ENCODE data around the gene CD3G. TPM values are rescaled to one million over a fixed set of nuclear protein-coding genes. Genes with fewer than 3 reads are reported as not detected.

The CD3G gene
- total RNA-seq, 1 donor from 2014 or later = not detected

GRCh38 chr11:118370774-118371173, 26.6 kb downstream of the CD3G start:
- no peak for DNase-seq (ENCODE audit: low read depth)
- no peak for TF ChIP-seq CTCF (conservative IDR thresholded peaks at IDR 0.05; ENCODE audit: low read depth, low read length)
- no peak overlapping the region for H3K4me3 ChIP-seq (ENCODE audit: low read depth, low read length)

GRCh38 chr11:118373263-118373662, 29.1 kb downstream of the CD3G start:
- TF ChIP-seq CTCF (conservative IDR thresholded peaks at IDR 0.05; ENCODE audit: low read depth, low read length) = no peak
- no peak for DNase-seq (ENCODE audit: low read depth)

GRCh38 chr11:118373871-118374270, 29.7 kb downstream of the CD3G start:
- TF ChIP-seq CTCF (conservative IDR thresholded peaks at IDR 0.05; ENCODE audit: low read depth, low read length) = no peak
- H3K4me3 ChIP-seq (ENCODE audit: low read depth, low read length) = no peak overlapping the region
- DNase-seq (ENCODE audit: low read depth) = no peak

More at GRCh38 chr11:118373263-118373662, 29.1 kb downstream of the CD3G start:
- no peak overlapping the region for H3K4me3 ChIP-seq (ENCODE audit: low read depth, low read length)

GRCh38 chr11:118374729-118375128, 30.6 kb downstream of the CD3G start:
- no peak overlapping the region for H3K4me3 ChIP-seq (ENCODE audit: low read depth, low read length)
- DNase-seq (ENCODE audit: low read depth) = no peak
- TF ChIP-seq CTCF (conservative IDR thresholded peaks at IDR 0.05; ENCODE audit: low read depth, low read length) = no peak

GRCh38 chr11:118375978-118376377, 31.8 kb downstream of the CD3G start:
- no peak for DNase-seq (ENCODE audit: low read depth)
- H3K4me3 ChIP-seq (ENCODE audit: low read depth, low read length) = no peak overlapping the region
- no peak for TF ChIP-seq CTCF (conservative IDR thresholded peaks at IDR 0.05; ENCODE audit: low read depth, low read length)

GRCh38 chr11:118379497-118379896, 35.4 kb downstream of the CD3G start:
- DNase-seq (ENCODE audit: low read depth) = no peak
- no peak for TF ChIP-seq CTCF (conservative IDR thresholded peaks at IDR 0.05; ENCODE audit: low read depth, low read length)
- H3K4me3 ChIP-seq (ENCODE audit: low read depth, low read length) = no peak overlapping the region

GRCh38 chr11:118380571-118380970, 36.4 kb downstream of the CD3G start:
- DNase-seq (ENCODE audit: low read depth) = no peak
- no peak for TF ChIP-seq CTCF (conservative IDR thresholded peaks at IDR 0.05; ENCODE audit: low read depth, low read length)

More at GRCh38 chr11:118380571-118380970, 36.4 kb downstream of the CD3G start:
- no peak overlapping the region for H3K4me3 ChIP-seq (ENCODE audit: low read depth, low read length)
